ENCODE measurements around the gene KIF12. TPM values are rescaled to one million over a fixed set of nuclear protein-coding genes. Genes with fewer than 3 reads are reported as not detected.

Gene KIF12
- total RNA-seq, 1 donor from 2014 or later, result 0.34 TPM

DNA sequence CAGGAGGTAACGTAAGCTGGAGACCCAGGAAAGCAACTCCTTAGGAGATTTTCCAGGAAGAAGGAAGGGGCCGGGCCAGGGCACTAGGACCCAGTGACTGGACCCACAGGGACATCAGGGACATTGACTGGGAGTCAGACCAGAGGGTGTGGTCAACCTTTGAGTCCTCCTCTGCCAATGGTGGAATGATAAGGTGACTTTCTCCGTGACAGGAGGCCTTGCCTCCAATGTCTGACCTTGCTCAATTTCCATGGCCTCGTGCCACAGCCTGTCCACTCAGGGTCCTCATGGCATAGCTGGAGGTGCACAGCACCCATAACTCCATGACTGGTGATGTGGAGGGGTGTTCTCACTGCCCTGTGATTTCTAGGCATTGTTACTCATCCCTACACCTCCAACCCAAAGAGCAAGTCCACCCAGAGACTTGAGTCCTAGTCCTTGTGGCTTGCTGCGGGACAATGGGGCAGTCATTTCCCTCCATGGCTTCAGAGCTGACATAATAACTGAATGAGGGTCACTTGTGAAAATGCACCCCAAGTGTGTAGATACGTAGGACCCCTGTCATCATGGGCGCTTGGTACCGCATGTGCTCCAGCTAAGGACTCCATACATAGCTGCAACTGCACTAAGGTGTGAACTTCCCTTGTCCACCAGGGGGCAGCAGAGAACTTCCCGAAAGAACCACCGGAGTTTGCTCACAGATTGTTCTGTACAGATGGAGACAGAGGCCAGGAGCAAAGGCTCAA is 16.9 kb downstream of the KIF12 start:
- H3K36me3 ChIP-seq (ENCODE audit: insufficient read depth, low read length), result no peaks in the 10 kb centered on the region
- no peak overlapping the region for H3K4me3 Mint-ChIP-seq (ENCODE audit: unreplicated experiment)
- H3K4me3 ChIP-seq (ENCODE audit: insufficient read depth, low read depth, low read length), result no peak overlapping the region
- peaks cover 2% of the 10 kb centered on the region for H3K9me3 Mint-ChIP-seq (ENCODE audit: unreplicated experiment)
- H3K36me3 Mint-ChIP-seq (ENCODE audit: low read depth, unreplicated experiment), result no peaks in the 10 kb centered on the region
- peaks cover 3% of the 10 kb centered on the region for H3K27me3 ChIP-seq (ENCODE audit: insufficient read depth, low read length)
- peaks cover 34% of the 10 kb centered on the region for H3K27me3 Mint-ChIP-seq (ENCODE audit: low read depth, unreplicated experiment)
- no peak overlapping the region for H3K4me2 ChIP-seq (ENCODE audit: low read length)
- H3K9ac ChIP-seq (ENCODE audit: low read length), result no peak overlapping the region
- H4K20me1 ChIP-seq (ENCODE audit: insufficient read depth, low read length), result no peaks in the 10 kb centered on the region
- H3K79me2 ChIP-seq (ENCODE audit: insufficient read depth, low read length), result no peaks in the 10 kb centered on the region
- no peak for TF ChIP-seq EZH2 (IDR thresholded peaks at IDR 0.05; ENCODE audit: insufficient read depth, low read length)
- TF ChIP-seq, protein P1, sequence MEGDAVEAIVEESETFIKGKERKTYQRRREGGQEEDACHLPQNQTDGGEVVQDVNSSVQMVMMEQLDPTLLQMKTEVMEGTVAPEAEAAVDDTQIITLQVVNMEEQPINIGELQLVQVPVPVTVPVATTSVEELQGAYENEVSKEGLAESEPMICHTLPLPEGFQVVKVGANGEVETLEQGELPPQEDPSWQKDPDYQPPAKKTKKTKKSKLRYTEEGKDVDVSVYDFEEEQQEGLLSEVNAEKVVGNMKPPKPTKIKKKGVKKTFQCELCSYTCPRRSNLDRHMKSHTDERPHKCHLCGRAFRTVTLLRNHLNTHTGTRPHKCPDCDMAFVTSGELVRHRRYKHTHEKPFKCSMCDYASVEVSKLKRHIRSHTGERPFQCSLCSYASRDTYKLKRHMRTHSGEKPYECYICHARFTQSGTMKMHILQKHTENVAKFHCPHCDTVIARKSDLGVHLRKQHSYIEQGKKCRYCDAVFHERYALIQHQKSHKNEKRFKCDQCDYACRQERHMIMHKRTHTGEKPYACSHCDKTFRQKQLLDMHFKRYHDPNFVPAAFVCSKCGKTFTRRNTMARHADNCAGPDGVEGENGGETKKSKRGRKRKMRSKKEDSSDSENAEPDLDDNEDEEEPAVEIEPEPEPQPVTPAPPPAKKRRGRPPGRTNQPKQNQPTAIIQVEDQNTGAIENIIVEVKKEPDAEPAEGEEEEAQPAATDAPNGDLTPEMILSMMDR (IDR thresholded peaks at IDR 0.05; ENCODE audit: insufficient read depth, low read depth, low read length), result peak; percentile 93
- H3K4me1 ChIP-seq (ENCODE audit: insufficient read depth, low read length), result no peaks in the 10 kb centered on the region
- H3K27ac Mint-ChIP-seq (ENCODE audit: unreplicated experiment), result no peak overlapping the region
- FAIRE-seq, result peak; percentile 89
- peak; percentile 60 for DNase-seq (ENCODE audit: low read depth)
- no peaks in the 10 kb centered on the region for H3K4me1 Mint-ChIP-seq (ENCODE audit: low read depth, unreplicated experiment)
- H2AFZ ChIP-seq (ENCODE audit: low read depth, low read length), result no peak overlapping the region
- H3K27ac ChIP-seq (ENCODE audit: low read depth, low read length), result no peak overlapping the region
- H3K9me3 ChIP-seq (ENCODE audit: insufficient read depth, low read depth, low read length), result peaks cover 7% of the 10 kb centered on the region

DNA sequence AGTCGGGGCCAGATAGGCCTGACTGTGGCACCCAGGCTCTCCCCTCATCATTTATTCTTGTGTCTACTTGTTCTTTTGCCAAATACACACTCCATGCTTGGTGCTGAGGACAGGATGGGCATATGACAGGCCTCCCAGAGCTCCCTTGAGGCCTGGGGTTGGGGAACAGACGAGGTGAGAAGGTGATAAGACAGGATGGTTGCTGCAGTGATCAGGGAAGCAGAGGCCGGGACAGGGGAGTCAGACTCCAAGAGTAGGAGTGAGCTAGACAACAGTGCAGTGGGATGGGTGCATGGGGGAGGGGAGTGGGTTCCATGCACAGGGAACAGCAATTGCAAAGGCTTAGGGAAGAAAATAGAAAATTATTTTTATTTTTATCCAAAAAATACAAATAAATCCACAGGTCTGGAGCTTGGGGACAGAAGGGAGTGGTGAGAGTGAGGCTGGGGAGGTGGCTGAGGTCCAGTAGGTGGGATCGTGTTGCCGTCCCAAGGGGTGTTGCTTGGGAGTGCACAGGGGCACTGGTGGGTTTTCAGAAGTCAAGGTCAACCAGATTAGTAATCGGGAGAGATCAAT is 17.6 kb downstream of the KIF12 start:
- no peaks in the 10 kb centered on the region for H3K36me3 ChIP-seq (ENCODE audit: insufficient read depth, low read length)
- peaks cover 2% of the 10 kb centered on the region for H3K9me3 Mint-ChIP-seq (ENCODE audit: unreplicated experiment)
- TF ChIP-seq EZH2 (IDR thresholded peaks at IDR 0.05; ENCODE audit: insufficient read depth, low read length), result no peak
- TF ChIP-seq, protein P1 (IDR thresholded peaks at IDR 0.05; ENCODE audit: insufficient read depth, low read depth, low read length), result no peak
- H4K20me1 ChIP-seq (ENCODE audit: insufficient read depth, low read length), result no peaks in the 10 kb centered on the region
- H3K4me2 ChIP-seq (ENCODE audit: low read length), result no peak overlapping the region
- H3K4me1 ChIP-seq (ENCODE audit: insufficient read depth, low read length), result no peaks in the 10 kb centered on the region
- H3K27ac ChIP-seq (ENCODE audit: low read depth, low read length), result no peak overlapping the region
- peaks cover 7% of the 10 kb centered on the region for H3K9me3 ChIP-seq (ENCODE audit: insufficient read depth, low read depth, low read length)
- no peaks in the 10 kb centered on the region for H3K4me1 Mint-ChIP-seq (ENCODE audit: low read depth, unreplicated experiment)
- no peaks in the 10 kb centered on the region for H3K79me2 ChIP-seq (ENCODE audit: insufficient read depth, low read length)
- H3K27me3 ChIP-seq (ENCODE audit: insufficient read depth, low read length), result peaks cover 7% of the 10 kb centered on the region
- H3K4me3 ChIP-seq (ENCODE audit: insufficient read depth, low read depth, low read length), result no peak overlapping the region
- H3K27me3 Mint-ChIP-seq (ENCODE audit: low read depth, unreplicated experiment), result peaks cover 37% of the 10 kb centered on the region
- DNase-seq (ENCODE audit: low read depth) (no peak), FAIRE-seq (no peak)
- peak overlapping the region; percentile 31 for H3K27ac Mint-ChIP-seq (ENCODE audit: unreplicated experiment)
- H3K36me3 Mint-ChIP-seq (ENCODE audit: low read depth, unreplicated experiment), result no peaks in the 10 kb centered on the region
- no peak overlapping the region for H2AFZ ChIP-seq (ENCODE audit: low read depth, low read length)
- H3K4me3 Mint-ChIP-seq (ENCODE audit: unreplicated experiment), result no peak overlapping the region
- no peak overlapping the region for H3K9ac ChIP-seq (ENCODE audit: low read length)

Measured in astrocyte (in vitro differentiated cells and primary cell).